Fibroblast of skin of left biceps (primary cell): Measurements from ENCODE around the gene NEK8.
"Not testable (repeated sequence)": the region's sequence is repeated elsewhere in the genome, so short reads cannot be mapped to it uniquely, and the experiment has no call there.

Experiments used
- DNase-seq, 2 experiments: peaks; one replicate each; pipeline ENCODE4 v3.0.0-alpha.2; 2013; ENCODE audit warnings: low read depth in 2 of 2

The NEK8 gene

GRCh38 chr17:28710861-28711722 lies 17.5 kb upstream of the NEK8 start:
- peak; percentile 63 to 74 for DNase-seq

DNA sequence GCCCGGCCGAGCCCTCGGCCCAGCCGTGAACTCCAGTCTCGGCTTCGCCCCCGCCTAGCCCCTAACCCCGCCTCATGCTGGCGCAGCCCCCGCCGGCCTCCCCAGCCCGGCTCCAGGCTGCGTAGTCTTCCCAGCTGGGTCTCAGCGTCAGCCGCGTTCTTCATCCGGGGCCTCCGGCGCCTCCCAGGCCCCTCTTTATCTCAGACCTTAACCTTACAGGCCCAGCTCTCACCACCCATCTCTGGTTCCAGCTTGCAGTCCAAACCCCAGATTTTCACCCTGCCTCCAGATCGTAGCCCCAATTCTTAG lies 16.9 kb upstream of the NEK8 start, which contains the start of gene PROCA1:
PROCA1 (minus strand) TSS at position 166 of the 309 bp plus-strand sequence. CDS start 228 bp downstream, outside the sequence.
- DNase-seq, result no peak

GRCh38 chr17:28712032-28712704 lies 16.4 kb upstream of the NEK8 start:
- no peak for DNase-seq

- no peak for DNase-seq
Measured at GRCh38 chr17:28712705-28713415, 15.7 kb upstream of the NEK8 start.

GRCh38 chr17:28714281-28714680 lies 14.3 kb upstream of the NEK8 start:
- DNase-seq, result no peak

- DNase-seq, result no peak
Measured at GRCh38 chr17:28715217-28715616, 13.4 kb upstream of the NEK8 start.

- no peak for DNase-seq
Measured at GRCh38 chr17:28716740-28717577, 11.6 kb upstream of the NEK8 start.

DNA sequence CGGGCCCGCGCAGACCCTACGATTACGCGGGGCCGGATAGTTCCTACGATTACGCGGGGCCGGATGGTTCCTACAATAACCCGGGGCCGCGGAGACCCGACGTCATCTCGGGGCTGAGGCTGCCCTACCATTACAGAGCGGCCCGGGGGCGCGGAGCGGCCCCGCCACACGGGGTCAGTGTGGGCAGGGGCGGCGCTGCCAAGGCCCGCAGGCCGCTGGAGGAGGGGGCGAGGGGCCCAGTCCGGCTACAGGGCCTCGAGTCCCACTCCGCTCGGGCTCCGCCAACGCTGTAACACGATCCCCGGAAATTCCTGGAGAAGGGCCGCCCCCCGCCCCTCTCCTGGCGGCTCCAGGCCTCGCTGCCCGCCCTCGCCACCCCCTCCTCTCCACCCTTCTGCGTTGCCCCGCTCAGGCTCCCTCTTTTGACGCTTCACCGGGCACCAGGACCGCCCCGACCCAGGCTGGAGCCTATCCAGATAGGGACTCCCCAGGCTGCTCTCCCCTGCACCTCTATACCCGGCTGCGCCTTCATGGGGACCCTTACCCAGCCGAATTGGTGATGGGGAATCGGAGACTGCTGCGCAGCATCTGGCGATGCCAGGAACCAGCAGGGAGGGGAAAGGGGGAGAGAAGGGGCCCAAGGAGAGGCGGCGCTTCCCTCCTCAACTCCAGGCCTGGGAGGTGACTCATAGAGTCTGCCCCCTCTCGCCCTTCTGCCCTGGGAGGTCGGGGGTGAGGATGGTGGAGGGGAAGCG lies 10.8 kb upstream of the NEK8 start, which contains the start of gene RAB34:
RAB34 (minus strand) TSS at position 291 of the 755 bp plus-strand sequence. CDS start 602 bp downstream, outside the sequence.
- DNase-seq, result peak; percentile 73 to 75

- DNase-seq, result no peak
Measured at GRCh38 chr17:28718333-28719020, 10.1 kb upstream of the NEK8 start.

GRCh38 chr17:28719021-28719433 lies 9.6 kb upstream of the NEK8 start:
- DNase-seq, result no peak

GRCh38 chr17:28720247-28720996 lies 8.2 kb upstream of the NEK8 start:
- no peak for DNase-seq

DNA sequence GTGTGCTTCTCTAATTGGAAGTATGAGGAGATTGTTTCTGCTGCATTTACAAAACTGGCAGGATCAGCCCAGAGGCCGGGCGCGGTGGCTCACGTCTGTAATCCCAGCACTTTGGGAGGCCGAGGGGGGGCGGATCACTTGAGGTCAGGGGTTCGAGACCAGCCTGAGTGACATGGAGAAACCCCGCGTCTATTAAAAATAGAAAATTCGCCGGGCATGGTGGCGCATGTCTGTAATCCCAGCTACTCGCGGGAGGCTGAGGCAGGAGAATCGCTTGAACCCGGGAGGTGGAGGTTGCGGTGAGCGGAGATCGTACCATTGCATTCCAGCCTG lies 7.6 kb upstream of the NEK8 start:
- DNase-seq, result not testable (repeated sequence)

DNA sequence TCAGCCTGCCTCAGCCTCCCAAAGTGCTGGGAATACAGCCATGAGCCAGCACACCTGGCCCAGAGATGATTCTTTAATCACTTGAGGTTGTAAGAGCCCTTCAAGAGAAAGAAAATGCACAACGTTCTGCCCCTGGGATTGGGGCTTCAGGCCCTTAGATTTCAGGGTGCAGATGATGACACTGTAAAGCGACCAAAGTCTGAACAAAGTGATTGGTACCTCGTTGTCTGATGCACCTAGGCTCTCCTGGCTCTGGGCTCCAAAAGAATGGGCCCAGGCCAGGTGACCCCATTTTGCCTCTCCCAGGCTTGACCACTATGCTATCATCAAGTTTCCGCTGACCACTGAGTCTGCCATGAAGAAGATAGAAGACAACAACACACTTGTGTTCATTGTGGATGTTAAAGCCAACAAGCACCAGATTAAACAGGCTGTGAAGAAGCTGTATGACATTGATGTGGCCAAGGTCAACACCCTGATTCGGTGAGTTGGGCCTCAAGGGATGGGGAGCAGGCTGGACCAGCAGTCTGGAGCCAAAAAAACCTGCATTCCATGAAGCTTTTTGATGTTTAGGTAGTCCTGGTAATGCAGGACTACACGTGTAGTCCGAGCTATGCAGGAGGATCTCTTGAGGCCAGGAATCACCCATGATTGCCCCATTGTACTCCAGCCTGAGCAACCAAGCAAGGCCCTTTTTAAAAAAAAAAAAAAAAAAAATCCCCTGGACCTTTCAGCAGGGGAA lies 6.0 kb upstream of the NEK8 start:
- no peak for DNase-seq

- no peak for DNase-seq
Measured at GRCh38 chr17:28723159-28723835, 5.3 kb upstream of the NEK8 start.

- not testable (repeated sequence) for DNase-seq
Measured at GRCh38 chr17:28723836-28724499, 4.6 kb upstream of the NEK8 start.

- no peak for DNase-seq
Measured at GRCh38 chr17:28724500-28725165, 4.0 kb upstream of the NEK8 start.

DNA sequence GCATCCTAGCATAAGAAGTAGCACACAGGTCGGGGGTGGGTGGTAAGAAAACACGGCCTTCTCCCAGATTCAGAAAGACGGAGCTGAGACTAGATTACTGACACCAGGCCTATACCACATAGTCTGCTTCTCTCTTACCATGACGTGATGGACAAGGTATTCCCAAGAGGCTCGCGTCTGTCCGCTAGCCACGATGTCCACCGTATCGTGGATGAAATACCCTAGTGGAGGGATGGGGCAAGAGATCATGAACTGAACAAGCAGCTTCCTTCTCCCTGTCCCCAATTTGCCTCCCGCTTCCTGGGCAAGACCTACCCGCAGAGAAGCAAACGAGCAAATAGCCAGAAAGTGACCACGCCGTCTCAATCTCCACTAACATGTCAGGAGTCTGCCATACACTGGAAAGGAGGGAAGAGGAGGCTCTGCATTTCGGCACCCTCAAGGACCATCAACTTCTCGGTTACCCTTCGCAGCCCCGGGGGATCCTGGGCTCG lies 3.4 kb upstream of the NEK8 start:
- DNase-seq, result no peak
